Vagina (tissue), 2 donors: ENCODE measurements around the gene FHIP2A. TPM values are rescaled to one million over a fixed set of nuclear protein-coding genes. Genes with fewer than 3 reads are reported as not detected.
"Not testable (repeated sequence)": the region's sequence is repeated elsewhere in the genome, so short reads cannot be mapped to it uniquely, and the experiment has no call there.

ENCODE experiments used
- DNase-seq, 2 donors: peaks; one replicate each; pipeline ENCODE4 v3.0.0-alpha.2; 2017; ENCODE audit errors: extremely low spot score in 2 of 2
- H3K27ac ChIP-seq: fragments of 200-600 bp; sonication (generic); one replicate; pipeline ENCODE4 v1.5.1; 2019
- H3K27me3 ChIP-seq: fragments of 200-600 bp; sonication (generic); one replicate; pipeline ENCODE4 v1.5.1; 2019
- H3K36me3 ChIP-seq, 2 donors: fragments of 200-600 bp; sonication (generic); one replicate each; pipeline ENCODE4 v1.5.1; 2017 to 2019
- H3K4me1 ChIP-seq: fragments of 200-600 bp; sonication (generic); one replicate; pipeline ENCODE4 v1.5.1; 2019
- H3K4me3 ChIP-seq, 2 donors: fragments of 200-600 bp; sonication (generic); 1 replicate in 1 of 2; 2 replicates in 1 of 2; pipeline ENCODE4 v1.5.1; 2016 to 2019
- H3K9me3 ChIP-seq: fragments of 200-600 bp; sonication (generic); one replicate; pipeline ENCODE4 v1.5.1; 2019
- CTCF ChIP-seq, 3 experiments: fragments of 450-650 bp in 2 of 3; fragments of 200-600 bp in 1 of 3; sonication (generic) in 1 of 3; IDR thresholded peaks; one replicate each; pipeline ENCODE4 v1.5.1; 2017 to 2019; ENCODE audit warnings: antibody characterized with exemption in 3 of 3, mild to moderate bottlenecking in 2 of 3, moderate library complexity in 2 of 3
- POLR2A ChIP-seq, 2 donors: fragments of 450-650 bp; IDR thresholded peaks; one replicate each; pipeline ENCODE4 v1.6.1; 2017; ENCODE audit warnings: antibody characterized with exemption in 2 of 2, mild to moderate bottlenecking in 2 of 2, moderate library complexity in 2 of 2
- POLR2AphosphoS5 ChIP-seq, 2 donors: sonication (generic); formaldehyde crosslinking; IDR thresholded peaks; one replicate each; pipeline ENCODE4 v1.9.0; 2017; ENCODE audit warnings: antibody characterized with exemption in 2 of 2, mild to moderate bottlenecking in 2 of 2, low read depth in 1 of 2; ENCODE audit not compliant: insufficient read depth in 1 of 2
- intact Hi-C: fragments of 100-400 bp; cut with DNase I; formaldehyde crosslinking; loops from one replicate; pipeline ENCODE4 v1.15.1; 2023
- total RNA-seq: library from RNA; depleted of rRNA; stranded (reverse); fragments of >200 nt; gene quantifications from one replicate; pipeline ENCODE4 v1.2.3, GENCODE V29; 2016

Gene FHIP2A
- total RNA-seq = 36.1 TPM

GRCh38 chr10:114821293-114821914 is at the start of gene FHIP2A:
FHIP2A (plus strand) TSS chr10:114821780; CDS start chr10:114822079, 299 bp downstream.
- no peak for DNase-seq
- intact Hi-C loops = no loop called here
- Histone ChIP-seq H3K36me3 (no peaks in the 10 kb centered on the region), H3K4me1 (peaks cover 37% of the 10 kb centered on the region), H3K27me3 (no peaks in the 10 kb centered on the region), H3K4me3 (peak within 1 kb of the TSS; percentile 81 to 91), H3K27ac (peak within 1 kb of the TSS; percentile 97), H3K9me3 (no peaks in the 10 kb centered on the region)
- TF ChIP-seq CTCF (IDR thresholded peaks at IDR 0.05) (peak in 1 of 3 experiments; percentile 35), POLR2A (IDR thresholded peaks at IDR 0.05) (peak in 1 of 2 donors; percentile 37), POLR2AphosphoS5 (IDR thresholded peaks at IDR 0.05; ENCODE audit: insufficient read depth in 1 of 2, low read depth in 1 of 2) (no peak)

GRCh38 chr10:114772496-114773196 is 48.9 kb upstream of the FHIP2A start:
- Histone ChIP-seq H3K36me3 (no peaks in the 10 kb centered on the region), H3K27ac (no peak overlapping the region), H3K4me1 (peaks cover 7% of the 10 kb centered on the region), H3K4me3 (no peak overlapping the region), H3K9me3 (no peaks in the 10 kb centered on the region), H3K27me3 (no peaks in the 10 kb centered on the region)
- DNase-seq = no peak
- TF ChIP-seq POLR2AphosphoS5 (IDR thresholded peaks at IDR 0.05; ENCODE audit: insufficient read depth in 1 of 2, low read depth in 1 of 2) = no peak
- TF ChIP-seq POLR2A (IDR thresholded peaks at IDR 0.05) = no peak
- TF ChIP-seq CTCF (IDR thresholded peaks at IDR 0.05) = no peak
- intact Hi-C loops = no loop called here

GRCh38 chr10:114773197-114773532 is 48.4 kb upstream of the FHIP2A start:
- intact Hi-C loops = no loop called here
- Histone ChIP-seq H3K4me1 (peaks cover 5% of the 10 kb centered on the region), H3K36me3 (no peaks in the 10 kb centered on the region), H3K9me3 (no peaks in the 10 kb centered on the region), H3K4me3 (no peak overlapping the region), H3K27ac (no peak overlapping the region), H3K27me3 (no peaks in the 10 kb centered on the region)
- TF ChIP-seq POLR2A (IDR thresholded peaks at IDR 0.05) (no peak), CTCF (IDR thresholded peaks at IDR 0.05) (no peak), POLR2AphosphoS5 (IDR thresholded peaks at IDR 0.05; ENCODE audit: insufficient read depth in 1 of 2, low read depth in 1 of 2) (no peak)
- DNase-seq = no peak

- DNase-seq = not testable (repeated sequence)
These were observed 46.5 kb upstream of the FHIP2A start for GRCh38 chr10:114775082-114775481.

GRCh38 chr10:114777415-114777814 is 44.2 kb upstream of the FHIP2A start:
- no peaks in the 10 kb centered on the region for H3K9me3 ChIP-seq
- no peak for TF ChIP-seq CTCF (IDR thresholded peaks at IDR 0.05)
- no peak for TF ChIP-seq POLR2AphosphoS5 (IDR thresholded peaks at IDR 0.05; ENCODE audit: insufficient read depth in 1 of 2, low read depth in 1 of 2)
- no peak for TF ChIP-seq POLR2A (IDR thresholded peaks at IDR 0.05)
- DNase-seq = no peak
- H3K4me3 ChIP-seq = no peak overlapping the region
- H3K36me3 ChIP-seq = no peaks in the 10 kb centered on the region
- H3K27ac ChIP-seq = no peak overlapping the region
- intact Hi-C loops = no loop called here
- no peaks in the 10 kb centered on the region for H3K27me3 ChIP-seq
- peaks cover 18% of the 10 kb centered on the region for H3K4me1 ChIP-seq

More at GRCh38 chr10:114775082-114775481, 46.5 kb upstream of the FHIP2A start:
- intact Hi-C loops, H3K9me3 ChIP-seq, H3K36me3 ChIP-seq, H3K4me1 ChIP-seq, H3K27me3 ChIP-seq, H3K4me3 ChIP-seq, H3K27ac ChIP-seq: not testable (repeated sequence)
